Stimulated activated CD4-positive, alpha-beta T cell treated with anti-CD3 and anti-CD28 coated beads, Interleukin-15, amount 100 ng/mL, for 1 hour (primary cell): Measurements from ENCODE around the gene GNB3.

Experiments
- DNase-seq, 2 donors: peaks; one replicate each; pipeline ENCODE4 v3.0.0-alpha.2; 2020; ENCODE audit warnings: low read depth in 1 of 2, low spot score in 1 of 2

GNB3 gene

DNA sequence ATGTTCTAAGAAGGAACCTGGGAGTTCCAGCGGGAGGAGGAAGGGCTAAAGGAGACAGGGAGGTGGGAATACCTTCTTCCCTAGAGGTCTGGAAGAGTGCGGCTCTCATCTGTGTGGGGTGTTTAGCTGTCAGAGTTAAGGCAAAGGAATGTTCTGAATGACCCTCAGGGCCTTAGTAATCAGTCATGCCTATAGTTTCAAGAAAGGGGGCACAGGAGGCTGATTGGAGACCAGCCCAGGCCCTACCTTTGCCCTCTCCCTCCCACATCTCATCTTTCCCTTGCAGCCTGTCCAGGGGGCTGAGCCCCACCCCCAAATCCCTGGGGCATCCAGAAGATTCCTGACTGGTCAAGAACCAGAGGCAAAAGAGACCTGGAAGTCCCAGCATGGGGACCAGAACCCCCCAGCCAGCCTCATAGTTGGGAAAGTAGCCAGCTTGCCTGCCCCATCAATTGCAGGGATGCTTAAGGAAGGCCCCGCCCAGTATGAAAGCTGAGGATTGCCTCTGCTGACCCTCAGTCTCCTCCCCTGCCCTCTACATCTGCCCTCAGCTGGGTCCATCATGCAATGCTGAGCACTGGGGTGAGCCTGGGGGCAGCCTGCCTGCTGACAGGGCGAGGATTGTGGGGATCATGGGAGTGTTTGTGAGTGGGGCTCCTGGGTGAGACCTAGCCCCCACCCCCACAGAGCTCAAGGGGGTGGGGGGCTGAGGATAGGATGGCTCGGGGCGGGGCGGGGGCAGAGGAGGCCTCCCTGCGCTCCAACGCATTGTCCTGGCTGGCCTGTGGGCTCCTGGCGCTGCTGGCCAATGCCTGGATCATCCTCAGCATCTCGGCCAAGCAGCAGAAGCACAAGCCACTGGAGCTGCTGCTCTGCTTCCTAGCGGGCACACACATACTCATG, 17.3 kb upstream of the GNB3 start:
- DNase-seq: no peak

DNA sequence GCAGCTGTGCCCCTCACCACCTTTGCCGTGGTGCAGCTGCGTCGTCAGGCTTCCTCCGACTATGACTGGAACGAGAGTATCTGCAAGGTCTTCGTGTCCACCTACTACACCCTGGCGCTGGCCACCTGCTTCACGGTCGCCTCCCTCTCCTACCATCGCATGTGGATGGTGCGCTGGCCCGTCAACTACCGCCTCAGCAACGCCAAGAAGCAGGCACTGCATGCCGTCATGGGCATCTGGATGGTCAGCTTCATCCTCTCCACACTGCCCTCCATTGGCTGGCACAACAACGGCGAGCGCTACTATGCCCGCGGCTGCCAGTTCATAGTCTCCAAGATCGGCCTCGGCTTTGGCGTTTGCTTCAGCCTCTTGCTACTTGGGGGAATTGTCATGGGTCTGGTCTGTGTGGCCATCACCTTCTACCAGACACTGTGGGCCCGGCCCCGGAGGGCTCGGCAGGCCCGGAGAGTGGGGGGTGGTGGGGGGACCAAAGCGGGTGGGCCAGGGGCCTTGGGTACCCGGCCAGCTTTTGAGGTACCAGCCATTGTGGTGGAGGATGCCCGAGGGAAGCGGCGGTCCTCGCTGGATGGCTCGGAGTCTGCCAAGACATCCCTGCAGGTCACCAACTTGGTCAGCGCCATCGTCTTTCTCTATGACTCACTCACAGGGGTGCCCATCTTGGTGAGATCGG, 16.5 kb upstream of the GNB3 start:
- DNase-seq: no peak

DNA sequence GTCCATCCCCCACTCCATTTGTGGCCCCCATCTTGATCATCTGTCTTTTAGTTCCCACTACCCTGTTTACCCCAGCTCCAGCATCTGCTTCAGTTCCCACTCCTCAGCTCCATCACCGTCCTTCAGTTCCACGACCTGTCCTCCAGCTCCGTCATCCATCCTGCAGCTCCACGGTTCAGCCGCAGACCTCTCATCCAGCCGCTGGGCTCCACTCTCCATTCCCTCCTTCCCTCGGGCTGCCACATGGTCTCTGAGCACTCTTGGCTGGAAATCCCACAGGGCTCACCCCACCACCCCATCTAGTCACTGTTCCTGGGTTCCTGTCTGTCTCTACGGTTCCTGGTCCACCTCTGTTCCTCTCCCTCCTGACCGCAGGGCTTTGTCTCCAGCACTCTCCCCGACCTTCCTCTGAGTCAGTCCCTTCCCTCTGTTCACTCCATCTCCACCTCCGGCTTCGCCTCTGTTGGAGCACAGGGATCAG, 15.8 kb upstream of the GNB3 start:
- DNase-seq: no peak

DNA sequence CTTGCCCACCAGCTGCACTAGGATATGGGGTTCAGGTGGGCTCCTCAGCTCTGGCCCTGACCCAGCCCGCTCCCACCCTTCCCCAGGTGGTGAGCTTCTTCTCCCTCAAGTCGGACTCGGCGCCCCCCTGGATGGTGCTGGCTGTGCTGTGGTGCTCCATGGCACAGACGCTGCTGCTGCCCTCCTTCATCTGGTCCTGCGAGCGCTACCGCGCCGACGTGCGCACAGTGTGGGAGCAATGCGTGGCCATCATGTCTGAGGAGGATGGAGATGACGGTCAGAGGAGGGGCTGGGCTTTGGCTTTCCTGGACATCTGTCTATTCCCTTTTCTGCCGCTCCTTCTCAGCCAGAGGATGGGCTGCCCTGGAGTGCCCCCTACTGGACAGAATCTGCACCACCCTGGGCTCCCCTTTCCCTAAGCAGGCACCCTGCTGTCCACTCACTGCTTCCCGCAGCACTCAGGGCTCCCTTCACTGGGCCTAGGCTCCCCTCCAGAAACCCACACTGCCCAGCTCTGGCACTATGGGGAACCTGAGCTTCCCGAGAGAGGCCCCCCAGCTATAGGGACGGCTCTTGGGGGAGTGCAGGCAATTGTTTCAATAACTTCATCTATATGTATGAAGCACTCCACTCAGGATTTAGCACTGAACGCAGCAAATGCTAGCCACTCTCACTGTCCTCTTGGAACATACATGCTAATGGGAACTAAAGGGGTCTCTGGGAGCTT, 15.2 kb upstream of the GNB3 start:
- DNase-seq: peak; percentile 70 to 74

DNA sequence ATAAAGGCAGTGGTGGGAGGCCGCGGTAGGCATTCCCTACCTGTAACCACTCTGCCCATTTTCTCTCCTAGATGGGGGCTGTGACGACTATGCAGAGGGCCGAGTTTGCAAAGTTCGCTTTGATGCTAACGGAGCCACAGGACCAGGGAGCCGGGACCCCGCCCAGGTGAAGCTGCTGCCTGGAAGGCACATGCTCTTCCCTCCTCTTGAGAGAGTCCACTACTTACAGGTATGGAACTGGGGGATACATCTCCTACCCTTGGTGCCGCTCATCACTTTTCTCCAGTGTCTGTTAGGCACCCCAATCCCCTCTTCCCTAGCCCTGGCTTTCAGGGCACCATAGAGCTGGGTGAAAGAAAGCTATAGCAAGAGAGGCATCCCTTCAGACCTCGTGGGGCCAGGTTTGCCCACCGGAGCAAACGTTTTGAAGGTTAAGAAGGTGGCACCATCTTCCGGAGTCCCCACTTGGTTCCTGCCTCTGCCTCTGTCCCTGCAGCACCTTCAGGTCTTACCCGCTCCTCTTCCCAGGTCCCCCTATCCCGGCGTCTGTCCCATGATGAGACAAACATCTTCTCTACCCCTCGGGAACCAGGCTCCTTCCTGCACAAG, 14.5 kb upstream of the GNB3 start:
- no peak for DNase-seq

DNA sequence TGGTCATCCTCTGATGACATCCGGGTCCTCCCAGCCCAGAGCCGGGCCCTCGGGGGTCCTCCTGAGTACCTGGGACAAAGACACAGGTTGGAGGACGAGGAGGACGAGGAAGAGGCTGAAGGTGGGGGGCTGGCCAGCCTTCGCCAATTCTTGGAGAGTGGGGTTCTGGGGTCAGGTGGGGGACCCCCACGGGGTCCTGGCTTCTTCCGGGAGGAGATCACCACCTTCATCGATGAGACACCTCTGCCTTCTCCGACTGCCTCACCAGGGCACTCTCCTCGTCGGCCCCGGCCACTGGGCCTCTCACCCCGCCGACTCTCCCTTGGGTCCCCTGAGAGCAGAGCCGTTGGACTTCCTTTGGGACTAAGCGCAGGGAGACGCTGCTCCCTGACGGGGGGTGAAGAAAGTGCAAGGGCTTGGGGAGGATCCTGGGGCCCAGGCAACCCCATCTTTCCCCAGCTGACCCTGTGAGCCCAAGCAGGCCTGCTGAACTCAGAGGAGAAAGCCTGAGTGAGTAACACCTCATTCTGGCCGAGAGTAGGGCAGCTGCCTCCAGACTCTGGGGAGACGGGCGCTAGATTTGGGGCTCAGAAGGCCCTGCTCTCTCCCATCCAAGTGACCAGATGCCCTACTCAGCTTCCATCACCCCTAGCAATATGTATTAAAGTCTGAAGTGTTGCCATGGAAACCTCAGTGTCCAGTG, 13.8 kb upstream of the GNB3 start:
- DNase-seq: no peak

DNA sequence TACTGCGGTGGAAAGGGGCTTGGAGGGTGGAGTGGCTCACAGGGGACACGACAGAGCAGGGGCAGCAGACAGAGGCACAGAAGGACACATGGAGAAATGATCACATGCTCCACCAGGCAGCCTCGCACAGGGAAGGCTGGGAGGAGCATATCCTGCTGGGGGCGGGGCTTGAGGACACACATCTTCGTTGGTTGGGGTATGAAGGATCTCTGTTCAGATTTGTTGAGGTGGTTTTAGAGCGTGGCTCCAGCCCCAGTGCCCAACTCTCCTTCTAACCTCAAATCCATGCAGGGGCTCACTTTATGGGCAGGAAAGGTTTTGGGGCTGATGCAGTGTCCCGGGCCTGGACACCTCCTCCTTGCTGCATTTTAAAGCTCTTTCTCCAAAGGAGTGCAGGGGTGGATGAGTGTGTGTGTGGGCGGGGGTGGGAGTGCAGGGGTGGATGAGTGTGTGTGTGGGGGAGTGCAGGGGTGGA, 13.3 kb upstream of the GNB3 start:
- DNase-seq: peak in 1 of 2 donors; percentile 30

DNA sequence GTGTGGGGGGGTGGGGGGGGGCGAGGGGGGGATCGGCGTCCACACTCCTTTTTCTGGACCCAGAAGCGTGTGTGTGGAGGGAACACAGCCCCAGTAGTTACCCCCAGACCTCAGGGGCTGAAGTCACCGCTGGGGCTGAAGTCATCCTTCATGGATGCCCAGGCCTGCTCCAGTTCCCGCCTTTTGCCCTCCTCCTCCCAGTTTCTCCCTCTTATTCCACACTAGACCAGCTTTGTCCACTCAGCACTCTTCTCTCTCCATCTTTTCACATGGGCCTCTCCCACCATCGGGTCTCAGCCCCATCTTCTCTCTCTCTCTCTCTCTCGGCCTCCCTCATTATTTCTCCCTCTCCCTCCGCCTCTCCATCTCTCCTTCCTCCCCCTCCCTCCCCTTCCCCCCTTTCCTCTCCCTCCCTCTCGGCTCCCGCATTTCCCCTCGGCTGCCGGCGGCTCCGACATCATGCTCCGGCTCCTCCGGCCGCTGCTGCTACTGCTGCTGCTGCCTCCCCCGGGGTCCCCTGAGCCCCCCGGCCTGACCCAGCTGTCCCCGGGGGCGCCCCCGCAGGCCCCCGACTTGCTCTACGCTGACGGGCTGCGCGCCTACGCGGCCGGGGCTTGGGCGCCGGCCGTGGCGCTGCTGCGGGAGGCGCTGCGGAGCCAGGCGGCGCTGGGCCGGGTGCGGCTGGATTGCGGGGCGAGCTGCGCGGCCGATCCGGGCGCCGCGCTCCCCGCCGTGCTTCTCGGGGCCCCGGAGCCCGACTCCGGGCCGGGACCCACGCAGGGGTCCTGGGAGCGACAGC, 12.5 kb upstream of the GNB3 start, which contains the start of gene P3H3:
Gene P3H3 (plus strand): TSS at position 426 of the 799 bp plus-strand sequence. CDS start 34 bp downstream, at position 460.
- no peak for DNase-seq

DNA sequence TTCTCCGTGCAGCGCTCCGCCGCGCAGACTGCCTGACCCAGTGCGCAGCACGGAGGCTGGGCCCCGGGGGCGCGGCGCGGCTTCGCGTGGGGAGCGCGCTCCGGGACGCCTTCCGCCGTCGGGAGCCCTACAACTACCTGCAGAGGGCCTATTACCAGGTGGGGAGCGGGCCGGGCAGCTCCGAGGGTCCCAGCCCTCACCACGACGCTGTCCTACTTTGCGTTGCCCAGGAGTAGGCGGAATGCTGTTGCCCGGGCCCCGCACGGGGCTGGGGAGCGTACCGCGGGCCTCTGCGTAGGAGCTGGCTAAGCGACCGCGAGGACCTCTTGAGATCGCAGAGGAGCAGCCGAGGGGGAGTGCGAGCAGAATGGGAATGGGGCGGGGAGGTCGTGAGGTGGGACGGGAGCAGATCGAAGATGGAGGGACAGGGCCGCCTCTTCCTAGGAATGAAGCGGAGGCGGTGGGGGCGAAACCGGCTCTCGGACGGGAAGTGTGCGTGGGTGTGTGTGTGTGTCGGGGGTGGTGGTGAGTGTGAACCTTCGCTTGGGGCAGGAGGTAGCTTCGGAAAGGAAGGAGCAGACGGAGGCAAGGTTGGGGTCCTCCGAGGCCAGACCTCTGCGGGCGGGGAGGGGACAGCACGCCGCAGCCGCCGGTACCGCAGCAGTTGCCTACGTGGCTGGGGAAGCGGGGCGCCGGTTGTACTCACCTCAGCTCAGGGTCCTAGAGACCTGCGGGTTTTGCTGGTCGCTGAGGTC, 11.8 kb upstream of the GNB3 start:
- peak in 1 of 2 donors; percentile 47 for DNase-seq

DNA sequence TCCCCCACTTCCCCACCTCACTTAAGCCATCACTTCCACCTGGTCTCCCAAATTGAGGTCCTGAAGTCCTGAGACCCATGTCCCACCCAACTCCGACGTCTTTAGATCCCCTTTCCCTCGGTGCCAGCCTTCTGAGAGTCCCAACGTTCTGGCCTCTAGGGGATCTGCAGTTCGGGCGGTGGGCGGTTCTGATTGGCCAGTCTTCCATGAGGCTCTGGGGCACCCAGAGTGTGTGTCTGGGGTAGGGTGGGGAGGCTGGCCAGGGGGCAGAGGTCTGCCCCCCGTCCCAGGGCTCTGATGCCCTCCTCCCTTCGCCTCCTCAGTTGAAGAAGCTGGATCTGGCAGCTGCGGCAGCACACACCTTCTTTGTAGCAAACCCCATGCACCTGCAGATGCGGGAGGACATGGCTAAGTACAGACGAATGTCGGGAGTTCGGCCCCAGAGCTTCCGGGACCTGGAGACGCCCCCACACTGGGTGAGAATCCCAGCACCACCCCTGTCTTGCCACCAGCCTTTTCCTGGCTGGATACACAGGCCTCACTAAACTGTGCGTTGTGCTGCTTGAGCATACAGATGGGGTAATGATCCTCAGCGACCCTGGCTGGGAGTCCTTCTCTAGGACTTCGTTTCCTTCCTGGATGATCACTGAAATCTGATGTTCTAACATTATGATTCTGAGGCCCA, 11.0 kb upstream of the GNB3 start:
- no peak for DNase-seq

DNA sequence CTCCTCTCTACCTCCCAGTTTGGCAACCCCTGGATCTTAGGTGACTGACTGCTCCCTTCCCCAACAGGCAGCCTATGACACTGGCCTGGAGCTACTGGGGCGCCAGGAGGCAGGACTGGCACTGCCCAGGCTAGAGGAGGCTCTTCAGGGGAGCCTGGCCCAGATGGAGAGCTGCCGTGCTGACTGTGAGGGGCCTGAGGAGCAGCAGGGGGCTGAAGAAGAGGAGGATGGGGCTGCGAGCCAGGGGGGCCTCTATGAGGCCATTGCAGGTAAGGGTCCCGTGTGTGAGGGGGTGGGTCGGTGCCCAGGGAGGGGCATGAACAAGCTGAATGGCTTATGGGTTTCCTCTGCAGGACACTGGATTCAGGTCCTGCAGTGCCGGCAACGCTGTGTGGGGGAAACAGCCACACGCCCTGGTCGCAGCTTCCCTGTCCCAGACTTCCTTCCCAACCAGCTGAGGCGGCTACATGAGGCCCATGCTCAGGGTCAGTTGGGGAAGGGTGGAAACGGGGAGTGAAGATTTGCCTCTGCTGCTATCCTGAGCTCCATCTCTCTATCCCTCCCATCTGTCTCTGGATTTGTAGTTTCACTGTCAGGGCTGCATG, 10.3 kb upstream of the GNB3 start:
- no peak for DNase-seq

DNA sequence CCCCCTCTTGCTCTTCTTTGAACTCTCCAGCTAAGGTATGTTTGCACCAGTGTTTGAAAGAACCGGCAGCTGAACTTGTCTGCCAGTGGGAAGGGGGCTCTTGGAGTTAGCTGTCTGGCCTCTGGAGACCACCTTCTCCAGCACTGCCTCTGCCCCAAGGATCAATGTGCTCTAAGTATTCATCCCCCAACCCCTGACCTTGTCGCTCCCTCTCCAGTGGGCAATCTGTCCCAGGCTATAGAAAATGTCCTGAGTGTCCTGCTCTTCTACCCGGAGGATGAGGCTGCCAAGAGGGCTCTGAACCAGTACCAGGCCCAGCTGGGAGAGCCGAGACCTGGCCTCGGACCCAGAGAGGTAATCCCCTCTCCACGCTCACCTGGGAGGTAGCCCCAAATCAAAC, 9.7 kb upstream of the GNB3 start:
- DNase-seq: no peak

DNA sequence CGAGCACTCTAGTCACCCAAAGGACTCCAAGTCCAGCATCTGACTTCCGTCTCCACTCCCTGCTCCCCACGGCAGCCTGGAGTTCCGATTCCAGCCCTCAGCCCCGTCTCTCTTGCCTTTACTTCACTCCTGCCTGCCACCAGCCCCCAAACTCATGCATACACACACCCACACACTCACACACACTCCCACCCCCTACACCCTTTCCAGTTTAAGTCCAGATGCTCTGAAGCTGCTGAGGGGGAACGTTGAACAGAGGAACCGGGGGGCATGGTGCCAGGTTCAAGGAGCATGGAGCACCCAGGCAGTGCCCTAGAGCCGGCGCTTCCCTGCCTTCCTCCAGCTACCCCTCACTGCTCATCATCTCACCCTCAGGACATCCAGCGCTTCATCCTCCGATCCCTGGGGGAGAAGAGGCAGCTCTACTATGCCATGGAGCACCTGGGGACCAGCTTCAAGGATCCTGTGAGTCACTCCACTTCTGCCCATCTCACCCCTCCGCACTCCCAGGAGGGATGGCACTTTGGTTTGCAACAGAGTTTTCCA, 9.2 kb upstream of the GNB3 start:
- DNase-seq: no peak

DNA sequence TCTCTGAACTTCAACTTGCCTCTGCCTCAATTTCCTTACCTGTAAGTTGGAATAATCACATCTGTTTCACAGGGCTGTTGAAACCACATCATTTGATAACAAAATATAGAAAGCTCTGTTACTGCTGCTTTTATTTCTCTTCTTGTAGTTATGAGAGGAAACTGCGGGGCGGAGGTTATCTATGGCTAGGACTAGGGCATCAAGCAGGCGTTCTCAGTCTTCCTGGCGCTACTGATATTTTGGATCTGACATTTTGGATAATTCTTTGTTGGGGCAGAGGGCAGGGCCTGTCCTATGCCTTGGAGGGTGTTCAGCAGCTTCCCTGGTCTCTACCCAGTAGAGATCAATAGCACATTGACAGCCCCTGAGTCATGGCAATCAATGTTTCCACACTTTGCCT, 8.6 kb upstream of the GNB3 start:
- no peak for DNase-seq

DNA sequence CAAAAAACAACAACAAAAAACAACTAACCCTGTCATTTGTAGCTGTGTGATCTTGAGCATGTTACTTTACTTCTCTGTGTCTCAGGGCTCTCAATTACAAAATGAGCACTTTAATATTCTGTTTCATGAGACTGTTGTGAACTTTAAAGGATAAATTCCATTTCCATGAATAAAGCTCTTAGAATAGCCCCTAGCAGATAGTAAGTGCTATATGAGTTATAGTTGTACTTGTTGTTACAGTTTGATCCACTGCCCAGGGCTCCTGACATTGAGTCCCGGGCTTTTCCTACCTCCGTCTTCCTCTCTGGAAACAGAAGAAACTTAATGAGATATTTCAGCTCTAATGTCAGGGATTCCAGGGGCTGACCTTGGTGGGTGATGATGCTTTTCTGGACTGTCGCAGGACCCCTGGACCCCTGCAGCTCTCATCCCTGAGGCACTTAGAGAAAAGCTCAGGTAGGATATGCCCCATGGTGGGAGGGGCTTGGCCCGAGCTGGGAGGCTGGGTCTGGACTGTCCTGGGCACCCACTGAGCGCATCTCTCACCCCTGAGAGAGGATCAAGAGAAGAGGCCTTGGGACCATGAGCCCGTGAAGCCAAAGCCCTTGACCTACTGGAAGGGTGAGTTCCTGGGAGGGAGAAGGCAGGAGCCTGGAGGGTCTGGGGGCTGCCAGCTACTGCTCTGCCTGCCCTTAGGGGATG, 7.4 kb upstream of the GNB3 start:
- no peak for DNase-seq

DNA sequence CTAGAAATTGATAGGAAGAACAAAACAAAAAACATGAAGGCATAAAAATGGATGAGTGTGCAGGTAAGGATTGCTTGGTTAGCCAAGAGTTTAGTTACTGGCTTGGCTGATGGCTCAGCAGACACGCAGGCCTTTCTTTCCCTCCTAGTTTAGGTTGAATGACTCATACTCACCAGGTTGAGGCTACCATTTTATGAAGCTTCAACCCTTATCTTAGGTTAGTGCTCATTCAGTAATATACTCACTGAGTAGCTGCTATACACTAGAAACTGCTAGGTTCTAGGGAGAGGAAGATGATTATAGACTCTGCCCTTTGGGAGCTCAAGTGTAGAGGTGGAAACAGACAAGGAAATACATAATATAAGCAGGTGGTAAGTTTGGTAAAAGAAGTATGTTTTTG, 6.5 kb upstream of the GNB3 start:
- no peak for DNase-seq

DNA sequence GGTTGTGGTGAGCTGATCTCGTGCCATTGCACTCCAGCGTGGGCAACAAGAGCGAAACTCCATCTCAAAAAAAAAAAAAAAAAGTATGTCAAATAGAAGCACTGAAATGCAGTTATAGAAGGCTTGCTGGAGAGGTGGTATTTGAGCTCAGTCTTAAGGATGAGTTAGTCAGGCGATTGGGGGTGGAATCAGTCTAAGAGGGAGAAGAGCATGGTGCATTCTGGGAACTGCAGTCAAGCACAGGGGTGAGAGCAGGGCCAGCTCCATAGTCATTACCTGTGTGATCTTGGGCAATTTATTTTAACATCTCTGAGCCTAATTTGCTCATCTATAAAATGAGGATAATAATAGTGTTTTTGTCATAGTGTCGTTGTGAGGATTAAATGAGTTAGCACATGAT, 5.9 kb upstream of the GNB3 start:
- no peak for DNase-seq
